GM19455 (cell line): ENCODE measurements around the gene RNF34.
A peak's percentile ranks its signal among the peaks of the same experiment; 100 is the strongest.

ENCODE experiments used
- ATAC-seq: cut with Tn5 transposase; IDR thresholded peaks from one replicate; pipeline ENCODE4 v1.9.1; 2021; ENCODE audit not compliant: unreplicated experiment

RNF34 gene

GRCh38 chr12:121465921-121466793, 66.2 kb downstream of the RNF34 start:
- peak; percentile 11 for ATAC-seq

DNA sequence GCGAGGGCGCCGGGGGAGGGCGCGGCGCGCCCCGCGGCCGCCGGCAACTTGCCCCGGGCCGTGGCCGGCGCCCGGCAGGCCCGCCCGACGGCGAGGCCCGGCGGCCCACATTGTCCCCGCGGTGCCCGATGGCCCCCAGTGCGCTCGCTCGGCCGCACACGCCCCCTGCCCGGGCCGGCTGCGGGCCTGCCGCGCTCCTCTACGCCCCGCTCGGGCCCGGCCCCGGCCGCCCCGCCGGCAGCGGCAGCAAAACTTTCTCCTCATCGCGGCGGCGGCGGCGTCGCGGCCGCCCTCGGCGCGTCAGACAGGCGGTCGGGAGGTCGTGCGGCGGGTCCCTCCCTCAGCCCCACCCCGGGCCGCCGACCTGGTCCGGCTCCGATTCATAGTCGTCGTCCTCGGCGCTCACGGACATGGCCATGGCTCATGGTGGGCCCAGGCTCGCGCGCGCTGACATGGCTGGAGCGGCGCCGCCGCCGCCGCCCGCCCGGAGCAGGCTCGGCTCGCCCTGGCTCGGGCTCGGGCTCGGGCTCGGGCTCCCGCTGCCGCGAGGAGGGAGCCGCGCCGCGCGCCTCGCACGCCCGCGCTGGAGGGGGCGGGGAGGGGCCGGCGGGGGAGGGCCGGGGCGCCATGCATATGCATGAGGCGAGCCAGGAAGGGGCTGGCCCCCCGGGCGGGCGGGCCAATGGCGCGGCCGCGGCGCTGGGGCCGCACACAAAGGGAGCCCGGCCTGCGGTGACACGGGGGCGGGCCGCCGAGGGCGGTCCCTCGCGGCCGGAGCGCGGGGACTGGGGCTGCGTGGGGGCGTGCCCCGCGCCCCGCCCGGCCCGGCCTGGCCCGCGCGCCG, 67.1 kb downstream of the RNF34 start:
- ATAC-seq = peak; percentile 87

DNA sequence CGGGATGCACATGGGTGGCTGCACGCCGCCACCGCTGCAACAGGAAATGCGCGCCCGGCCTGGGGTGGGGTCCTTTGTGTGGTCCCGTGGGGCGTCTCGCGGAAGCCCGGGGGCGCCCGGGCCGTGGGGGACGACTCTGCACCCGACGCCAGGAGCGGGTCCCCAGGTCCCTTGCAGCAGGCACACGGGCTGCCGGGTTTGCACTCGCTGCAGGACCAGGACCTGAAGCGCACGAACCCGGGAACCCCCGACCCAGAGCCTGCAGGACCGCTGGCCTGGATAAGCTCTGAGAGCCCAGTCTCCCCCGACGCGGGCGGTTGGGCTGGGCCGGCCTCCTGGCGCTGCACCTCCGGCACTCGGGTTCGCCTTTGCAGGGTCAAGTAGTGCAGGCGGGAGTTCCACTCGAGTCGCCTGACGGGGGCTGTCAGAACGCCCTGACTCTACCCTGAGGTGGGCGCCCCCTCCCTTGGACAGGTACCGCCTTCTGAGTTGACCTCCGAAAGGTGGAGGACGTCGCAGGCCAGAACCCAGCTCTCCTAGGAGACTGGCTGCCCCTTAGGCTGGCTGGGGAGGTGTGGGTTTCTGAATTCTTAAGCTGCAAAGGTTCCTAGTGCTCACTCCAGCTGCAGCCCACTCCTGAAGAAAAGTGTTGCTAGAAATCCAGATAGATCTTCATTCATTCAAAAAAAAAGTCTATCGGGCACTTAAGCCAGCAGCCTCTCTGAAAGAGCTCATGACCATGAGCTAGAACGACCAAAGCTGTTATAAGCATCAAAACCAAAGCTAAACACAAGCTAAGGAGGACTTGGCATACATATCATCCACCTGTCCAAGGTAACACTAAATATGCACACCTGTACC, 68.0 kb downstream of the RNF34 start:
- ATAC-seq = peak; percentile 12

GRCh38 chr12:121468499-121468801, 68.5 kb downstream of the RNF34 start:
- no peak for ATAC-seq

DNA sequence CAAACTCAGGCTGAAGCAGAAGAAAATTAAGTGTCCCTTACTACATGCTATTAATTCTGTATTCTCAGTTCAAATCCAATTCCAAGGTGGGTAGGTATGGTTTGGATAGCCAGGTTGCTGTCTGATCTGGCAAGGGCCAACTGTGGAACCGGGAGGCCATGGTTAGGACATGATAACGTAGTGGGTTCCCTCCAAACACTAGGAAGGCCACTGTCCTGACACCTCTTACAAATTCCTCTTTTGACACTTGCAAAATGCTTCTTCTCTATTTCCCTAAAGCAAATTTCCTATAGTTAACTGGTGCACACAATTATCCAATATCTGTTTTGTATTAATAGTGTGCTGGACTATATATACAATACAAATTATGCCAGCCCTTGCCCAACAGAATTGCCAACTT, 70.8 kb downstream of the RNF34 start:
- ATAC-seq = no peak

GRCh38 chr12:121472150-121472905, 72.4 kb downstream of the RNF34 start:
- ATAC-seq = no peak
